ENCODE data around the gene CDK6.

Gene CDK6

GRCh38 chr7:92753614-92754013 lies 82.8 kb downstream of the CDK6 start:
- Histone ChIP-seq H3K4me2 (ENCODE audit: insufficient read depth, low read length) (no peak overlapping the region), H3K9ac (ENCODE audit: low read depth, low read length) (peak overlapping the region; percentile 68; the same call in 1 of the 2 replicates)

DNA sequence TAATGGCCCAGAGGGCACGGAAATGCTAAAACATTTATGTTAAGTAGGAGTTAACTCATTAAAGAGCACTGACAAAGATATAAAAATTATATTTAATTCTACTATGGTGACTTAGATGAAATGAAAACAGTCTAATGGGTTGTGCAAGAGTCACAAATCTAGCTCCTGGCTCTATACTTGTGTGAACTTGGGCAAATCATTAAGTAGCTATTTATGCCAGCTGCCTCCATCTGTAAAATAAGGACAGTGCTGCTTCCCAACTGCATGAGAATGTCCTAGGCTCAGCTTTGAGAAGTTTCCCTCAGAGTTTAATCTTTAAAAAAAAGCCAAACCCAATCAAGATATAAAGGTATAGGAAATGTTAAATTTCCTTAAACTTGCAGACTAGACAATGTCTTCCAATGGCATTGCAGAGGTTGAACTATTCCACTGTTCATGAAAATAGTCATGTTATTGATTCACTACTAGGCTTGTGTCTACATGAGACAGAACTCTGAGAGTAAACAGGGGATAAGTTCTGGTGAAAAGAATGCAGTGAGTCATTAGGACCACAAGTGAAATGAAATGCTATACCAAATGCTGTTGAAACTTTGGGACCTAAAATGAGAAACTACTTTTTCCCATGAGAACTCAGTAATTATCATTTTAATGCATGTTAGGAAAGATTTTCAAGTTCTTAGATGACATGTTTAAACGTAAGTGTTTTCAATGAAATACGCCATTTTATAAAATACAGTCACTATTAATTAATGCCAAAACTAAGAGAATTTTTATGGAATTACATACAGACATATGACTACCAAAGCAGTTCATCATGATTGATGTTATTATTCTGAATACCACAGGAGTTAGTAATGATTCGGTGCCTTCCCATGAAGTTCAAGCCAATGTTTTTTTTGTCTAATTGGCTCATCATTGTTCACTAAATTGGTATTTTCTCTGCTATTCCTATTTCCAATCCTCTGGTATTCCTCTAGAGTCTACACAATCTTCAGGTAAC lies 84.2 kb downstream of the CDK6 start:
- Histone ChIP-seq H3K79me2 (ENCODE audit: insufficient read depth, low read length) (peaks cover 98% of the 10 kb centered on the region), H3K27me3 (ENCODE audit: insufficient read depth, low read length, poor library complexity) (no peaks in the 10 kb centered on the region), H3K9ac (ENCODE audit: low read depth, low read length) (no peak overlapping the region), H3K9me3 (ENCODE audit: insufficient read depth, low read length, severe bottlenecking) (no peaks in the 10 kb centered on the region), H3K36me3 (ENCODE audit: insufficient read depth, low read length) (peaks cover 74% of the 10 kb centered on the region), H3K4me3 (ENCODE audit: low read depth in 1 of 2, low read length in 2 of 2) (no peak overlapping the region), H2AFZ (ENCODE audit: low read depth, low read length) (no peak overlapping the region), H3K4me2 (ENCODE audit: insufficient read depth, low read length) (no peak overlapping the region), H4K20me1 (ENCODE audit: insufficient read depth, low read length) (no peaks in the 10 kb centered on the region), H3K4me1 (ENCODE audit: insufficient read depth, low read length) (peaks cover 91% of the 10 kb centered on the region), H3K27ac (ENCODE audit: low read length) (peak overlapping the region; percentile 56)
- ATAC-seq (ENCODE audit: insufficient read depth, low read depth) (no peak), DNase-seq (no peak)
- TF ChIP-seq EZH2 (IDR thresholded peaks at IDR 0.05; ENCODE audit: borderline replicate concordance, low read depth, low read length, severe bottlenecking), result no peak
- TF ChIP-seq, protein P1, sequence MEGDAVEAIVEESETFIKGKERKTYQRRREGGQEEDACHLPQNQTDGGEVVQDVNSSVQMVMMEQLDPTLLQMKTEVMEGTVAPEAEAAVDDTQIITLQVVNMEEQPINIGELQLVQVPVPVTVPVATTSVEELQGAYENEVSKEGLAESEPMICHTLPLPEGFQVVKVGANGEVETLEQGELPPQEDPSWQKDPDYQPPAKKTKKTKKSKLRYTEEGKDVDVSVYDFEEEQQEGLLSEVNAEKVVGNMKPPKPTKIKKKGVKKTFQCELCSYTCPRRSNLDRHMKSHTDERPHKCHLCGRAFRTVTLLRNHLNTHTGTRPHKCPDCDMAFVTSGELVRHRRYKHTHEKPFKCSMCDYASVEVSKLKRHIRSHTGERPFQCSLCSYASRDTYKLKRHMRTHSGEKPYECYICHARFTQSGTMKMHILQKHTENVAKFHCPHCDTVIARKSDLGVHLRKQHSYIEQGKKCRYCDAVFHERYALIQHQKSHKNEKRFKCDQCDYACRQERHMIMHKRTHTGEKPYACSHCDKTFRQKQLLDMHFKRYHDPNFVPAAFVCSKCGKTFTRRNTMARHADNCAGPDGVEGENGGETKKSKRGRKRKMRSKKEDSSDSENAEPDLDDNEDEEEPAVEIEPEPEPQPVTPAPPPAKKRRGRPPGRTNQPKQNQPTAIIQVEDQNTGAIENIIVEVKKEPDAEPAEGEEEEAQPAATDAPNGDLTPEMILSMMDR (IDR thresholded peaks at IDR 0.05; ENCODE audit: borderline replicate concordance, extremely low read depth, low read length, poor library complexity, severe bottlenecking), result no peak

More at GRCh38 chr7:92753614-92754013, 82.8 kb downstream of the CDK6 start:
- H3K4me3 ChIP-seq (ENCODE audit: low read depth in 1 of 2, low read length in 2 of 2), result no peak overlapping the region
- H2AFZ ChIP-seq (ENCODE audit: low read depth, low read length), result no peak overlapping the region
- peak overlapping the region; percentile 99 for H3K27ac ChIP-seq (ENCODE audit: low read length)
- no peaks in the 10 kb centered on the region for H4K20me1 ChIP-seq (ENCODE audit: insufficient read depth, low read length)
- TF ChIP-seq EZH2 (IDR thresholded peaks at IDR 0.05; ENCODE audit: borderline replicate concordance, low read depth, low read length, severe bottlenecking), result no peak
- TF ChIP-seq, protein P1 (IDR thresholded peaks at IDR 0.05; ENCODE audit: borderline replicate concordance, extremely low read depth, low read length, poor library complexity, severe bottlenecking), result no peak
- DNase-seq (no peak), ATAC-seq (ENCODE audit: insufficient read depth, low read depth) (no peak)
- H3K4me1 ChIP-seq (ENCODE audit: insufficient read depth, low read length), result peaks cover 91% of the 10 kb centered on the region
- H3K9me3 ChIP-seq (ENCODE audit: insufficient read depth, low read length, severe bottlenecking), result no peaks in the 10 kb centered on the region
- H3K27me3 ChIP-seq (ENCODE audit: insufficient read depth, low read length, poor library complexity), result no peaks in the 10 kb centered on the region
- peaks cover 74% of the 10 kb centered on the region for H3K36me3 ChIP-seq (ENCODE audit: insufficient read depth, low read length)
- H3K79me2 ChIP-seq (ENCODE audit: insufficient read depth, low read length), result peaks cover 98% of the 10 kb centered on the region

- no peak overlapping the region for H3K9ac ChIP-seq (ENCODE audit: low read depth, low read length)
Measured at GRCh38 chr7:92750946-92751345, 85.4 kb downstream of the CDK6 start.

More at GRCh38 chr7:92750946-92751345, 85.4 kb downstream of the CDK6 start:
- TF ChIP-seq, protein P1 (IDR thresholded peaks at IDR 0.05; ENCODE audit: borderline replicate concordance, extremely low read depth, low read length, poor library complexity, severe bottlenecking), result no peak
- no peak for TF ChIP-seq EZH2 (IDR thresholded peaks at IDR 0.05; ENCODE audit: borderline replicate concordance, low read depth, low read length, severe bottlenecking)
- Histone ChIP-seq H3K4me2 (ENCODE audit: insufficient read depth, low read length) (no peak overlapping the region), H2AFZ (ENCODE audit: low read depth, low read length) (no peak overlapping the region), H4K20me1 (ENCODE audit: insufficient read depth, low read length) (no peaks in the 10 kb centered on the region), H3K9me3 (ENCODE audit: insufficient read depth, low read length, severe bottlenecking) (no peaks in the 10 kb centered on the region), H3K27ac (ENCODE audit: low read length) (peak overlapping the region; percentile 65; the same call in 1 of the 2 replicates), H3K4me1 (ENCODE audit: insufficient read depth, low read length) (peaks cover 90% of the 10 kb centered on the region), H3K36me3 (ENCODE audit: insufficient read depth, low read length) (peaks cover 81% of the 10 kb centered on the region), H3K79me2 (ENCODE audit: insufficient read depth, low read length) (peaks cover 98% of the 10 kb centered on the region), H3K4me3 (ENCODE audit: low read depth in 1 of 2, low read length in 2 of 2) (no peak overlapping the region), H3K27me3 (ENCODE audit: insufficient read depth, low read length, poor library complexity) (no peaks in the 10 kb centered on the region)
- DNase-seq (no peak), ATAC-seq (ENCODE audit: insufficient read depth, low read depth) (no peak)
